Measurements from ENCODE around the gene ZNF277.

The ZNF277 gene

GRCh38 chr7:112254156-112254555 is 47.7 kb downstream of the ZNF277 start:
- no peak for DNase-seq (ENCODE audit: low spot score)

GRCh38 chr7:112254709-112255387 is 48.4 kb downstream of the ZNF277 start:
- DNase-seq (ENCODE audit: low spot score), result no peak

GRCh38 chr7:112255388-112255720 is 48.9 kb downstream of the ZNF277 start:
- no peak for DNase-seq (ENCODE audit: low spot score)

- no peak for DNase-seq (ENCODE audit: low spot score)
Measured at GRCh38 chr7:112257073-112257472, 50.6 kb downstream of the ZNF277 start.

- no peak for DNase-seq (ENCODE audit: low spot score)
Measured at GRCh38 chr7:112260911-112261310, 54.4 kb downstream of the ZNF277 start.

- no peak for DNase-seq (ENCODE audit: low spot score)
Measured at GRCh38 chr7:112262036-112262435, 55.5 kb downstream of the ZNF277 start.

GRCh38 chr7:112262855-112263487 is 56.5 kb downstream of the ZNF277 start:
- no peak for DNase-seq (ENCODE audit: low spot score)

GRCh38 chr7:112263519-112263918 is 57.0 kb downstream of the ZNF277 start:
- DNase-seq (ENCODE audit: low spot score), result no peak

GRCh38 chr7:112266141-112266540 is 59.6 kb downstream of the ZNF277 start:
- no peak for DNase-seq (ENCODE audit: low spot score)

GRCh38 chr7:112266595-112267270 is 60.2 kb downstream of the ZNF277 start:
- peak; percentile 16 for DNase-seq (ENCODE audit: low spot score)

GRCh38 chr7:112267944-112268691 is 61.6 kb downstream of the ZNF277 start:
- no peak for DNase-seq (ENCODE audit: low spot score)

GRCh38 chr7:112271162-112271561 is 64.7 kb downstream of the ZNF277 start:
- DNase-seq (ENCODE audit: low spot score), result no peak

- DNase-seq (ENCODE audit: low spot score), result peak; percentile 5
Measured at GRCh38 chr7:112272921-112273561, 66.5 kb downstream of the ZNF277 start.

GRCh38 chr7:112279042-112279441 is 72.5 kb downstream of the ZNF277 start:
- no peak for DNase-seq (ENCODE audit: low spot score)

GRCh38 chr7:112280267-112280666 is 73.8 kb downstream of the ZNF277 start:
- DNase-seq (ENCODE audit: low spot score), result peak; percentile 5

- no peak for DNase-seq (ENCODE audit: low spot score)
Measured at GRCh38 chr7:112282476-112283188, 76.1 kb downstream of the ZNF277 start.

- DNase-seq (ENCODE audit: low spot score), result no peak
Measured at GRCh38 chr7:112283382-112283910, 77.0 kb downstream of the ZNF277 start.

GRCh38 chr7:112286250-112287086 is 80.0 kb downstream of the ZNF277 start:
- DNase-seq (ENCODE audit: low spot score), result no peak

GRCh38 chr7:112288301-112288700 is 81.8 kb downstream of the ZNF277 start:
- DNase-seq (ENCODE audit: low spot score), result no peak

GRCh38 chr7:112290065-112290464 is 83.6 kb downstream of the ZNF277 start:
- peak; percentile 67 for DNase-seq (ENCODE audit: low spot score)

Data from GM03348 (cell line).